Liver (tissue), 9 donors: ENCODE measurements around the gene GUCY2F. TPM values are rescaled to one million over a fixed set of nuclear protein-coding genes. Genes with fewer than 3 reads are reported as not detected.

Source experiments
- DNase-seq: peaks from one replicate; pipeline ENCODE4 v3.0.0-alpha.2; 2017; ENCODE audit warnings: low spot score
- H3K27ac ChIP-seq, 2 donors: one replicate each; pipeline ENCODE4 v1.7.0; 2013; ENCODE audit warnings: inconsistent platforms in 2 of 2, low read length in 2 of 2, control low read depth in 1 of 2, low read depth in 1 of 2, mild to moderate bottlenecking in 1 of 2
- H3K27me3 ChIP-seq, 4 donors: one replicate each; pipeline versions ENCODE4 v1.6.1 to v1.7.0; 2013; ENCODE audit warnings: low read length in 3 of 4, inconsistent platforms in 1 of 4, mild to moderate bottlenecking in 1 of 4, moderate library complexity in 1 of 4; ENCODE audit not compliant: control insufficient read depth in 4 of 4, insufficient read depth in 4 of 4
- H3K36me3 ChIP-seq, 4 donors: one replicate each; pipeline versions ENCODE4 v1.6.1 to v1.7.0; 2013; ENCODE audit warnings: low read length in 3 of 4, mild to moderate bottlenecking in 3 of 4, low read depth in 1 of 4, moderate library complexity in 1 of 4; ENCODE audit not compliant: control insufficient read depth in 4 of 4, insufficient read depth in 3 of 4
- H3K4me1 ChIP-seq, 4 donors: one replicate each; pipeline versions ENCODE4 v1.6.1 to v1.7.0; 2013; ENCODE audit warnings: low read length in 3 of 4, mild to moderate bottlenecking in 3 of 4, moderate library complexity in 1 of 4; ENCODE audit not compliant: control insufficient read depth in 4 of 4, insufficient read depth in 4 of 4
- H3K4me3 ChIP-seq, 3 donors: one replicate each; pipeline versions ENCODE4 v1.6.1 to v1.7.0; 2013; ENCODE audit warnings: low read length in 3 of 3, control low read depth in 1 of 3, low read depth in 1 of 3, mild to moderate bottlenecking in 1 of 3
- H3K9ac ChIP-seq, 2 donors: one replicate each; pipeline ENCODE4 v1.7.0; 2013; ENCODE audit warnings: low read length in 2 of 2, mild to moderate bottlenecking in 2 of 2, moderate library complexity in 2 of 2, control low read depth in 1 of 2, low read depth in 1 of 2
- H3K9me3 ChIP-seq, 4 donors: one replicate each; pipeline versions ENCODE4 v1.6.1 to v1.7.0; 2013; ENCODE audit warnings: low read length in 3 of 4; ENCODE audit not compliant: control insufficient read depth in 4 of 4
- CTCF ChIP-seq: fragments of 150-350 bp; IDR thresholded peaks from 2 replicates; pipeline ENCODE4 v1.5.1; 2017; ENCODE audit warnings: improper control_type of control experiment, low read depth, low read length; ENCODE audit not compliant: missing input control
- EGR1 ChIP-seq, 2 donors: IDR thresholded peaks; 2 replicates each; pipeline ENCODE4 v1.6.1; 2016 to 2018; ENCODE audit warnings: antibody characterized with exemption in 2 of 2, low read depth in 2 of 2
- FOXA1 ChIP-seq: IDR thresholded peaks from 2 replicates; pipeline ENCODE4 v1.6.1; 2016; ENCODE audit warnings: antibody characterized with exemption
- FOXA2 ChIP-seq: IDR thresholded peaks from 2 replicates; pipeline ENCODE4 v1.6.1; 2016; ENCODE audit warnings: antibody characterized with exemption
- HNF4A ChIP-seq, 2 donors: conservative IDR thresholded peaks; 2 replicates each; pipeline ENCODE4 v1.6.1; 2016; ENCODE audit warnings: antibody characterized with exemption in 2 of 2, mild to moderate bottlenecking in 2 of 2
- HNF4G ChIP-seq: IDR thresholded peaks from 2 replicates; pipeline ENCODE4 v1.6.1; 2016; ENCODE audit warnings: antibody characterized with exemption
- JUND ChIP-seq, 2 donors: IDR thresholded peaks; 2 replicates each; pipeline ENCODE4 v1.6.1; 2016; ENCODE audit warnings: antibody characterized with exemption in 2 of 2
- MAX ChIP-seq: IDR thresholded peaks from 2 replicates; pipeline ENCODE4 v1.6.1; 2016; ENCODE audit warnings: antibody characterized with exemption
- RAD21 ChIP-seq, 2 donors: IDR thresholded peaks; 2 replicates each; pipeline ENCODE4 v1.6.1; 2016; ENCODE audit warnings: antibody characterized with exemption in 2 of 2, mild to moderate bottlenecking in 2 of 2
- RXRA ChIP-seq, 2 donors: IDR thresholded peaks; 2 replicates each; pipeline ENCODE4 v1.6.1; 2017 to 2018; ENCODE audit warnings: antibody characterized with exemption in 2 of 2, mild to moderate bottlenecking in 1 of 2
- SP1 ChIP-seq: IDR thresholded peaks from 2 replicates; pipeline ENCODE4 v1.6.1; 2018; ENCODE audit warnings: antibody characterized with exemption, mild to moderate bottlenecking
- TAF1 ChIP-seq: conservative IDR thresholded peaks from 2 replicates; pipeline ENCODE4 v1.6.1; 2016; ENCODE audit warnings: antibody characterized with exemption, mild to moderate bottlenecking
- ZBTB33 ChIP-seq: IDR thresholded peaks from 2 replicates; pipeline ENCODE4 v1.6.1; 2016; ENCODE audit warnings: antibody characterized with exemption
- WGBS: extraction: QIAGEN DNeasy Blood & Tissue Kit; methylation state at CpG from one replicate; pipeline ENCODE4 v1.1.7; 2013; 5-methylcytosine and 5-hydroxymethylcytosine counted together
- polyA plus RNA-seq, 2 donors: library from polyadenylated mRNA; stranded (reverse) in 1 of 2; unstranded in 1 of 2; fragments of 200-250 nt in 1 of 2; fragments of >200 nt in 1 of 2; fragmentation: Nextera tagmentation in 1 of 2; extraction: Ambion mirVana in 1 of 2; gene quantifications; one replicate each; pipeline versions ENCODE4 v1.2.1 to v1.2.3, GENCODE V29; 2013 to 2015
- total RNA-seq, 2 donors: library from RNA; depleted of rRNA; stranded (reverse); fragments of >200 nt; gene quantifications; one replicate each; pipeline ENCODE4 v1.2.3, GENCODE V29; 2014
- TF ChIP-seq, protein P1 (sequence below): IDR thresholded peaks from 2 replicates; pipeline ENCODE4 v1.6.1; 2016; ENCODE audit warnings: antibody characterized with exemption, mild to moderate bottlenecking
- TF ChIP-seq, protein P2 (sequence below): IDR thresholded peaks from 2 replicates; pipeline ENCODE4 v1.6.1; 2016; ENCODE audit warnings: antibody characterized with exemption
- donor health status: healthy.
- donor health status: healthy.
- donor health status: healthy.
- donor health status: healthy.
- donor health status: healthy.

The GUCY2F gene
- total and polyA plus RNA-seq, 4 donors: under 0.01 TPM; not detected in 2

GRCh38 chrX:109398833-109399232, 83.1 kb downstream of the GUCY2F start:
- no peak for DNase-seq
- WGBS: 82% methylated on average over 2 of the region's 2 CpGs
- H3K9me3 ChIP-seq: no peaks in the 10 kb centered on the region

DNA sequence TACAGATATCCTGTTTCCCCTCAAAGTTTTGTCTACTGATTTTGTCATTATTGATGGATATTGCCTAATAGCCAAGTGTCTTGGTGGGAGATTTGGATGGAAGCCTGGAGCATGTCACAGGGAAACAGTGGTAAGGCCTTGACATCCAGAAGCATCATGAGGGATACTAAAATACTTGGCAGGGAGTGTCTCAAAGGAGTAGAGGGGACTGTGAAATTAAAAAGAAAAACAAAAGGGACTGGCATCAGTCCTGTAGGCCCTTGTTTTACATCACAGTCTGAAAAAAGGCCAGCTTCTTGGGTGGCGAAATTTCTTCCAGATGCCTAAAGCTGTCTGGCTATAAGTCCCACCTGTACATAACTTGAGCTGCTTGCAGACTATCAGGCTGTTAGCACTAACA, 83.8 kb downstream of the GUCY2F start:
- Histone ChIP-seq H3K9ac (no peak overlapping the region), H3K36me3 (no peaks in the 10 kb centered on the region), H3K27me3 (peaks cover 0 to 8% (median 0%) of the 10 kb centered on the region in 4 donors), H3K4me3 (no peak overlapping the region), H3K9me3 (no peaks in the 10 kb centered on the region), H3K4me1 (no peaks in the 10 kb centered on the region), H3K27ac (no peak overlapping the region)
- WGBS: 86% methylated on average over 1 of the region's 1 CpG
- DNase-seq: no peak
- no peak for TF ChIP-seq MAX
- no peak for TF ChIP-seq RAD21 (IDR thresholded peaks at IDR 0.05)
- TF ChIP-seq SP1: no peak
- TF ChIP-seq FOXA1: no peak
- no peak for TF ChIP-seq TAF1
- TF ChIP-seq RXRA (IDR thresholded peaks at IDR 0.05): no peak
- no peak for TF ChIP-seq JUND (IDR thresholded peaks at IDR 0.05)
- no peak for TF ChIP-seq CTCF
- TF ChIP-seq, protein P1, sequence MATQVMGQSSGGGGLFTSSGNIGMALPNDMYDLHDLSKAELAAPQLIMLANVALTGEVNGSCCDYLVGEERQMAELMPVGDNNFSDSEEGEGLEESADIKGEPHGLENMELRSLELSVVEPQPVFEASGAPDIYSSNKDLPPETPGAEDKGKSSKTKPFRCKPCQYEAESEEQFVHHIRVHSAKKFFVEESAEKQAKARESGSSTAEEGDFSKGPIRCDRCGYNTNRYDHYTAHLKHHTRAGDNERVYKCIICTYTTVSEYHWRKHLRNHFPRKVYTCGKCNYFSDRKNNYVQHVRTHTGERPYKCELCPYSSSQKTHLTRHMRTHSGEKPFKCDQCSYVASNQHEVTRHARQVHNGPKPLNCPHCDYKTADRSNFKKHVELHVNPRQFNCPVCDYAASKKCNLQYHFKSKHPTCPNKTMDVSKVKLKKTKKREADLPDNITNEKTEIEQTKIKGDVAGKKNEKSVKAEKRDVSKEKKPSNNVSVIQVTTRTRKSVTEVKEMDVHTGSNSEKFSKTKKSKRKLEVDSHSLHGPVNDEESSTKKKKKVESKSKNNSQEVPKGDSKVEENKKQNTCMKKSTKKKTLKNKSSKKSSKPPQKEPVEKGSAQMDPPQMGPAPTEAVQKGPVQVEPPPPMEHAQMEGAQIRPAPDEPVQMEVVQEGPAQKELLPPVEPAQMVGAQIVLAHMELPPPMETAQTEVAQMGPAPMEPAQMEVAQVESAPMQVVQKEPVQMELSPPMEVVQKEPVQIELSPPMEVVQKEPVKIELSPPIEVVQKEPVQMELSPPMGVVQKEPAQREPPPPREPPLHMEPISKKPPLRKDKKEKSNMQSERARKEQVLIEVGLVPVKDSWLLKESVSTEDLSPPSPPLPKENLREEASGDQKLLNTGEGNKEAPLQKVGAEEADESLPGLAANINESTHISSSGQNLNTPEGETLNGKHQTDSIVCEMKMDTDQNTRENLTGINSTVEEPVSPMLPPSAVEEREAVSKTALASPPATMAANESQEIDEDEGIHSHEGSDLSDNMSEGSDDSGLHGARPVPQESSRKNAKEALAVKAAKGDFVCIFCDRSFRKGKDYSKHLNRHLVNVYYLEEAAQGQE: no peak
- no peak for TF ChIP-seq ZBTB33
- TF ChIP-seq EGR1 (IDR thresholded peaks at IDR 0.05; ENCODE audit: low read depth in 2 of 2): no peak
- TF ChIP-seq, protein P2, sequence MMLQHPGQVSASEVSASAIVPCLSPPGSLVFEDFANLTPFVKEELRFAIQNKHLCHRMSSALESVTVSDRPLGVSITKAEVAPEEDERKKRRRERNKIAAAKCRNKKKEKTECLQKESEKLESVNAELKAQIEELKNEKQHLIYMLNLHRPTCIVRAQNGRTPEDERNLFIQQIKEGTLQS: no peak
- TF ChIP-seq HNF4G: no peak

More at GRCh38 chrX:109398833-109399232, 83.1 kb downstream of the GUCY2F start:
- Histone ChIP-seq H3K4me3 (no peak overlapping the region), H3K36me3 (no peaks in the 10 kb centered on the region), H3K27me3 (peaks cover 0 to 12% (median 0%) of the 10 kb centered on the region in 4 donors), H3K9ac (no peak overlapping the region), H3K27ac (no peak overlapping the region), H3K4me1 (no peaks in the 10 kb centered on the region)
- TF ChIP-seq RXRA (IDR thresholded peaks at IDR 0.05) (no peak), HNF4G (no peak), EGR1 (IDR thresholded peaks at IDR 0.05; ENCODE audit: low read depth in 2 of 2) (no peak), HNF4A (conservative IDR thresholded peaks at IDR 0.05) (no peak), FOXA2 (no peak), RAD21 (IDR thresholded peaks at IDR 0.05) (no peak)
- TF ChIP-seq, protein P2: no peak
